HCT116 (cell line): ENCODE results near the gene TIGAR. TPM values are rescaled to one million over a fixed set of nuclear protein-coding genes. Genes with fewer than 3 reads are reported as not detected.

Experiments used
- ATAC-seq: fragments of 200-7000 bp; cut with Tn5 transposase; 2 replicates; pipeline ENCODE4 v1.9.1; 2020; ENCODE audit warnings: mild to moderate bottlenecking, moderate library complexity
- BruUV-seq: library from RNA; stranded (reverse); fragments of 400-500 nt; replicated peaks from 2 replicates; lab custom pipeline; 2021; lab: Mats Ljungman, UMichigan
- CTCF ChIA-PET: fragments of 300-600 bp; sonication (Branson Sonifier 250); formaldehyde crosslinking; loops from one replicate; lab custom pipeline; 2021; ENCODE audit warnings: antibody characterized with exemption; lab: Charles Lee
- POLR2A ChIA-PET: fragments of 300-600, 350-600 bp; sonication (Branson Sonifier 250); formaldehyde crosslinking; loops from one replicate; lab custom pipeline; 2021; ENCODE audit warnings: antibody characterized with exemption; lab: Charles Lee
- RAD21 ChIA-PET, 2 experiments: fragments of 300-600 bp; sonication (Branson Sonifier 250); formaldehyde crosslinking; loops; one replicate each; lab custom pipeline; 2023; ENCODE audit warnings: low total read pairs in 2 of 2; ENCODE audit not compliant: uncharacterized antibody in 2 of 2, unreplicated experiment in 2 of 2, low non-redundant PET in 1 of 2; lab: Charles Lee
- DNase-seq: peaks from one replicate; pipeline ENCODE4 v3.0.0-alpha.2; 2010; ENCODE audit warnings: low read depth, low spot score
- H2AFZ ChIP-seq: fragments of 200-600 bp; shearing (Covaris generic), sonication (generic); 2 replicates; pipeline ENCODE4 v1.6.1; 2017; ENCODE audit warnings: low read depth, mixed run types, mixed read lengths, antibody characterized with exemption, low read length; ENCODE audit not compliant: poor library complexity, severe bottlenecking
- H3K27ac ChIP-seq: 2 replicates; pipeline ENCODE4 v1.5.1; 2012; ENCODE audit warnings: low read depth, low read length
- H3K27me3 ChIP-seq: fragments of 200-600 bp; sonication (generic); 2 replicates; pipeline ENCODE4 v1.6.1; 2016; ENCODE audit warnings: mixed run types, low read length, mixed read lengths; ENCODE audit not compliant: insufficient read depth
- H3K36me3 ChIP-seq, 2 experiments: fragments of 200-500 bp in 1 of 2; fragments of 200-600 bp in 1 of 2; sonication (Bioruptor generic) in 1 of 2; sonication (generic) in 1 of 2; 2 replicates each; pipeline versions ENCODE4 v1.5.1 to v1.6.1; 2014 to 2016; ENCODE audit warnings: low read length in 2 of 2, inconsistent platforms in 1 of 2, mixed read lengths in 1 of 2, mixed run types in 1 of 2; ENCODE audit not compliant: insufficient read depth in 2 of 2, control insufficient read depth in 1 of 2
- H3K4me1 ChIP-seq, 2 experiments: fragments of 200-600 bp in 1 of 2; sonication (generic) in 1 of 2; 2 replicates each; pipeline versions ENCODE4 v1.5.1 to v1.6.1; 2012 to 2017; ENCODE audit warnings: low read length in 2 of 2, inconsistent platforms in 1 of 2, mild to moderate bottlenecking in 1 of 2, mixed read lengths in 1 of 2, mixed run types in 1 of 2, moderate library complexity in 1 of 2; ENCODE audit not compliant: insufficient read depth in 2 of 2, control insufficient read depth in 1 of 2
- H3K4me2 ChIP-seq: fragments of 200-600 bp; sonication (generic); 2 replicates; pipeline ENCODE4 v1.6.1; 2017; ENCODE audit warnings: mixed run types, low read length, mixed read lengths
- H3K4me3 ChIP-seq, 2 experiments: fragments of 200-600 bp in 1 of 2; sonication (generic) in 1 of 2; replicated peaks in 1 of 2; 2 replicates each; pipeline ENCODE4 v1.5.1; 2011 to 2016; ENCODE audit warnings: low read length in 2 of 2, control low read depth in 1 of 2, low read depth in 1 of 2, mild to moderate bottlenecking in 1 of 2, mixed read lengths in 1 of 2, mixed run types in 1 of 2
- H3K79me2 ChIP-seq: fragments of 200-600 bp; sonication (generic); 2 replicates; pipeline ENCODE4 v1.6.1; 2017; ENCODE audit warnings: mild to moderate bottlenecking, mixed run types, low read length, moderate library complexity, mixed read lengths; ENCODE audit not compliant: insufficient read depth
- H3K9ac ChIP-seq: fragments of 200-600 bp; sonication (generic); 2 replicates; pipeline ENCODE4 v1.6.1; 2016; ENCODE audit warnings: low read length, mixed read lengths
- H3K9me2 ChIP-seq: fragments of 200-600 bp; sonication (generic), shearing (Covaris generic); 2 replicates; pipeline ENCODE4 v1.6.1; 2017; ENCODE audit warnings: mixed run types, mild to moderate bottlenecking, moderate library complexity; ENCODE audit not compliant: insufficient read depth
- H3K9me3 ChIP-seq, 2 experiments: fragments of 200-500 bp in 1 of 2; fragments of 200-600 bp in 1 of 2; sonication (Bioruptor generic) in 1 of 2; sonication (generic) in 1 of 2; 2 replicates each; pipeline ENCODE4 v1.6.1; 2014 to 2017; ENCODE audit warnings: low read length in 2 of 2, mixed read lengths in 2 of 2, inconsistent platforms in 1 of 2, low read depth in 1 of 2, mild to moderate bottlenecking in 1 of 2, mixed run types in 1 of 2, moderate library complexity in 1 of 2; ENCODE audit not compliant: control insufficient read depth in 1 of 2, insufficient read depth in 1 of 2
- H4K20me1 ChIP-seq: fragments of 200-600 bp; sonication (generic), shearing (Covaris generic); 2 replicates; pipeline ENCODE4 v1.6.1; 2017; ENCODE audit warnings: mixed run types, mild to moderate bottlenecking, moderate library complexity; ENCODE audit not compliant: insufficient read depth
- EGR1 ChIP-seq: IDR thresholded peaks from 2 replicates; pipeline ENCODE4 v1.6.1; 2012; ENCODE audit warnings: low read depth
- EZH2 ChIP-seq: fragments of 200-600 bp; sonication (generic); IDR thresholded peaks from 2 replicates; pipeline ENCODE4 v1.6.1; 2017; ENCODE audit warnings: antibody characterized with exemption, mixed run types
- FOSL1 ChIP-seq: IDR thresholded peaks from 2 replicates; pipeline ENCODE4 v1.6.1; 2012; ENCODE audit warnings: low read depth
- MAX ChIP-seq: IDR thresholded peaks from 2 replicates; pipeline ENCODE4 v1.6.1; 2012
- REST ChIP-seq: IDR thresholded peaks from 2 replicates; pipeline ENCODE4 v1.6.1; 2012; ENCODE audit warnings: low read depth
- SIN3A ChIP-seq: IDR thresholded peaks from 2 replicates; pipeline ENCODE4 v1.6.1; 2012; ENCODE audit warnings: low read depth
- SP1 ChIP-seq: IDR thresholded peaks from 2 replicates; pipeline ENCODE4 v1.6.1; 2012; ENCODE audit warnings: low read depth
- TCF7L2 ChIP-seq: IDR thresholded peaks from 2 replicates; pipeline ENCODE4 v1.7.0; 2011; ENCODE audit warnings: borderline replicate concordance, inconsistent platforms; ENCODE audit not compliant: insufficient read depth, insufficient read length; ENCODE audit errors: extremely low read depth
- YY1 ChIP-seq: IDR thresholded peaks from 2 replicates; pipeline ENCODE4 v1.6.1; 2011; ENCODE audit warnings: low read length, low read depth, moderate library complexity, mild to moderate bottlenecking; ENCODE audit not compliant: insufficient replicate concordance; ENCODE audit errors: extremely low read depth
- ZFX ChIP-seq: fragments of 450-650 bp; IDR thresholded peaks from 2 replicates; pipeline ENCODE4 v1.6.1; 2017
- intact Hi-C: fragments of 100-400 bp; cut with micrococcal nuclease; formaldehyde crosslinking; loops from 2 replicates; pipeline ENCODE4 v1.10.0; 2022
- total RNA-seq: library from RNA; stranded (reverse); gene quantifications from one replicate; pipeline ENCODE4 v1.2.1, GENCODE V29; 2021; ENCODE audit not compliant: unreplicated experiment
- TF ChIP-seq, protein P1 (sequence below): IDR thresholded peaks from 2 replicates; pipeline ENCODE4 v1.6.1; 2011; ENCODE audit warnings: mild to moderate bottlenecking, low read length, moderate library complexity; ENCODE audit not compliant: insufficient replicate concordance; ENCODE audit errors: extremely low read depth

The TIGAR gene
- total RNA-seq, 1 experiment from 2014 or later, result 13.7 TPM

- TF ChIP-seq REST (no peak), YY1 (no peak), SIN3A (no peak), MAX (no peak), EGR1 (no peak), EZH2 (no peak), ZFX (no peak)
Observed at GRCh38 chr12:4300883-4301282, 20.1 kb upstream of the TIGAR start (continued).

DNA sequence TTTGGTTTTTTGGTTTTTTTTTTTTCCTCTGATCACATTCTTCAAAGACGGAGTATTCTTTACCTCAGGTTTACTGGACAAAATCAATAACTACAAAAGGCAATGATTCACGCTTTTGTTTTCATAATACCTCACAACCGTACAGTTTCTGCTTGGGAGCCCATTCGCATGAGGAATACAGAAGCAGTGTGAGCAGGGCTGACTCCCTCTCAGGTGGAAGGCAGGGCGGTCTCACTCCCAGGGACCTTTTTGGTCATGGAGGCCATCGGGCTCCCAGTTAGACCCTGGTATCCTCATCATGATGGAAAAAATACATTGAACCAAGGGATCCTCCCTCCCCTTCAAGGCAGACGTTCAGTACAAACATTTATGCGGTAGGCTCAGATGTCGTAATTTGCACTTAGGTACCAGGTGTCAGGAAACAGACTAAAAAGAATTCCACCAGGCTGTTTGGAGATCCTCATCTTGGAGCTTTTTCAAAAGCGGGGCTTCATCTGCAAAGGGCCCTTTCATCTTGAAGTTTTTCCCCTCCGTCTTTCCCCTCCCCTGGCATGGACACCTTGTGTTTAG lies 19.0 kb upstream of the TIGAR start:
- no peak overlapping the region for H3K9ac ChIP-seq
- H3K9me3 ChIP-seq, result no peaks in the 10 kb centered on the region
- POLR2A ChIA-PET, result no interaction called here
- DNase-seq (no peak), ATAC-seq (no peak)
- BruUV-seq, result no TSS peak
- H3K27me3 ChIP-seq, result peaks cover 56% of the 10 kb centered on the region
- H3K4me2 ChIP-seq, result no peak overlapping the region
- no peaks in the 10 kb centered on the region for H3K79me2 ChIP-seq
- RAD21 ChIA-PET, result interaction anchor here in 1 of 2 experiments (0.6 kb wide), 1 partner anchor 419 kb away, joined by 3 read pairs; no protein-coding TSS in a partner anchor
- intact Hi-C loops, result no loop called here
- no peaks in the 10 kb centered on the region for H3K36me3 ChIP-seq
- no peak overlapping the region for H3K4me3 ChIP-seq
- CTCF ChIA-PET, result no interaction called here
- no peaks in the 10 kb centered on the region for H3K9me2 ChIP-seq
- H3K27ac ChIP-seq, result no peak overlapping the region
- H2AFZ ChIP-seq, result no peak overlapping the region
- no peaks in the 10 kb centered on the region for H4K20me1 ChIP-seq
- TF ChIP-seq SP1 (no peak), FOSL1 (no peak), EGR1 (no peak), MAX (no peak), TCF7L2 (no peak), REST (no peak)
- TF ChIP-seq, protein P1, sequence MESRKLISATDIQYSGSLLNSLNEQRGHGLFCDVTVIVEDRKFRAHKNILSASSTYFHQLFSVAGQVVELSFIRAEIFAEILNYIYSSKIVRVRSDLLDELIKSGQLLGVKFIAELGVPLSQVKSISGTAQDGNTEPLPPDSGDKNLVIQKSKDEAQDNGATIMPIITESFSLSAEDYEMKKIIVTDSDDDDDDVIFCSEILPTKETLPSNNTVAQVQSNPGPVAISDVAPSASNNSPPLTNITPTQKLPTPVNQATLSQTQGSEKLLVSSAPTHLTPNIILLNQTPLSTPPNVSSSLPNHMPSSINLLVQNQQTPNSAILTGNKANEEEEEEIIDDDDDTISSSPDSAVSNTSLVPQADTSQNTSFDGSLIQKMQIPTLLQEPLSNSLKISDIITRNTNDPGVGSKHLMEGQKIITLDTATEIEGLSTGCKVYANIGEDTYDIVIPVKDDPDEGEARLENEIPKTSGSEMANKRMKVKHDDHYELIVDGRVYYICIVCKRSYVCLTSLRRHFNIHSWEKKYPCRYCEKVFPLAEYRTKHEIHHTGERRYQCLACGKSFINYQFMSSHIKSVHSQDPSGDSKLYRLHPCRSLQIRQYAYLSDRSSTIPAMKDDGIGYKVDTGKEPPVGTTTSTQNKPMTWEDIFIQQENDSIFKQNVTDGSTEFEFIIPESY, result no peak
- H3K4me1 ChIP-seq, result no peaks in the 10 kb centered on the region
